ENCODE results near the gene DOK4.
"Not testable (repeated sequence)": the region's sequence is repeated elsewhere in the genome, so short reads cannot be mapped to it uniquely, and the experiment has no call there.

DNA sequence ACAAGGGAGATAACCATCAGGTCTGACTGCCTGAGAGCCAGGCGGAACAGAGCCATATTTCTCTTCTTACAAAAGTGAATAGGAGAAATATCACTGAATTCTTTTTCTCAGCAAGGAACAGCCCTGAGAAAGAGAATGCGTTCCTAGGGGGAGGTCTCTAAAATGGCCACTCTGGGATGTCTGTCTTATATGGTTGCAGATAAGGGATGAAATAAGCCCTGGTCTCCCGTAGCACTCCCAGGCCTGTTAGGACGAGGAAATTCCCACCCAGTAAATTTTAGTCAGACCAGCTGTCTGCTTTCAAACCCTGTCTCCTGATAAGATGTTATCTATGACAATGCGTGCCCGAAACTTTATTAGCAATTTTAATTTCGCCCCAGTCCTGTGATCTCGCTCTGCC, 46.3 kb downstream of the DOK4 start:
- TF ChIP-seq, protein P1, sequence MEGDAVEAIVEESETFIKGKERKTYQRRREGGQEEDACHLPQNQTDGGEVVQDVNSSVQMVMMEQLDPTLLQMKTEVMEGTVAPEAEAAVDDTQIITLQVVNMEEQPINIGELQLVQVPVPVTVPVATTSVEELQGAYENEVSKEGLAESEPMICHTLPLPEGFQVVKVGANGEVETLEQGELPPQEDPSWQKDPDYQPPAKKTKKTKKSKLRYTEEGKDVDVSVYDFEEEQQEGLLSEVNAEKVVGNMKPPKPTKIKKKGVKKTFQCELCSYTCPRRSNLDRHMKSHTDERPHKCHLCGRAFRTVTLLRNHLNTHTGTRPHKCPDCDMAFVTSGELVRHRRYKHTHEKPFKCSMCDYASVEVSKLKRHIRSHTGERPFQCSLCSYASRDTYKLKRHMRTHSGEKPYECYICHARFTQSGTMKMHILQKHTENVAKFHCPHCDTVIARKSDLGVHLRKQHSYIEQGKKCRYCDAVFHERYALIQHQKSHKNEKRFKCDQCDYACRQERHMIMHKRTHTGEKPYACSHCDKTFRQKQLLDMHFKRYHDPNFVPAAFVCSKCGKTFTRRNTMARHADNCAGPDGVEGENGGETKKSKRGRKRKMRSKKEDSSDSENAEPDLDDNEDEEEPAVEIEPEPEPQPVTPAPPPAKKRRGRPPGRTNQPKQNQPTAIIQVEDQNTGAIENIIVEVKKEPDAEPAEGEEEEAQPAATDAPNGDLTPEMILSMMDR (conservative IDR thresholded peaks at IDR 0.05), result not testable (repeated sequence)
- TF ChIP-seq EZH2 (IDR thresholded peaks at IDR 0.05; ENCODE audit: low read depth), result not testable (repeated sequence)
